Heart left ventricle (tissue), 16 donors: Measurements from ENCODE around the gene PXK. TPM values are rescaled to one million over a fixed set of nuclear protein-coding genes. Genes with fewer than 3 reads are reported as not detected.

Experiments
- ATAC-seq, 4 donors: fragments of 200-7000 bp; cut with Tn5 transposase; one replicate each; pipeline ENCODE4 v1.9.1; 2020 to 2022; ENCODE audit warnings: moderate library complexity in 4 of 4, mild to moderate bottlenecking in 3 of 4, moderate number of reproducible peaks in 1 of 4
- DNase-seq, 5 donors: peaks; one replicate each; pipeline ENCODE4 v3.0.0-alpha.2; 2020
- H3K27ac ChIP-seq, 12 donors: fragments of 200-600 bp; sonication (generic) in 4 of 12; one replicate each; pipeline versions ENCODE4 v1.5.0 to v1.8.0; 2016 to 2022; ENCODE audit warnings: mild to moderate bottlenecking in 2 of 12
- H3K27me3 ChIP-seq, 9 donors: fragments of 200-600 bp; sonication (generic) in 2 of 9; one replicate each; pipeline versions ENCODE4 v1.5.1 to v1.8.0; 2016 to 2022; ENCODE audit warnings: mild to moderate bottlenecking in 3 of 9
- H3K36me3 ChIP-seq, 9 donors: fragments of 200-600 bp; sonication (generic) in 2 of 9; one replicate each; pipeline versions ENCODE4 v1.5.0 to v1.8.0; 2018 to 2022; ENCODE audit warnings: mild to moderate bottlenecking in 2 of 9
- H3K4me1 ChIP-seq, 12 donors: fragments of 200-600 bp; sonication (generic) in 4 of 12; one replicate each; pipeline versions ENCODE4 v1.5.0 to v1.8.0; 2016 to 2022; ENCODE audit warnings: mild to moderate bottlenecking in 3 of 12
- H3K4me3 ChIP-seq, 12 donors: fragments of 200-600 bp; sonication (generic) in 4 of 12; one replicate each; pipeline versions ENCODE4 v1.5.0 to v1.8.0; 2017 to 2022; ENCODE audit warnings: mild to moderate bottlenecking in 9 of 12, moderate library complexity in 4 of 12
- H3K9me3 ChIP-seq, 12 donors: fragments of 200-600 bp; sonication (generic) in 4 of 12; one replicate each; pipeline versions ENCODE4 v1.5.0 to v1.8.0; 2016 to 2022; ENCODE audit warnings: mild to moderate bottlenecking in 1 of 12
- POLR2A ChIP-seq, 2 donors: fragments of 450-650 bp; IDR thresholded peaks; one replicate each; pipeline ENCODE4 v1.6.1; 2017; ENCODE audit warnings: antibody characterized with exemption in 2 of 2, mild to moderate bottlenecking in 2 of 2, moderate library complexity in 2 of 2
- WGBS, 4 donors: extraction: QIAGEN DNeasy Blood & Tissue Kit in 2 of 4; methylation state at CpG; one replicate each; pipeline versions ENCODE4 v1.1.5 to v1.1.7; 2013 to 2018; 5-methylcytosine and 5-hydroxymethylcytosine counted together
- intact Hi-C, 10 donors: fragments of 100-400 bp; cut with DNase I; formaldehyde crosslinking; loops; one replicate each; pipeline versions ENCODE4 v1.11.1 to v1.14.2; 2022
- polyA plus RNA-seq, 2 donors: library from polyadenylated mRNA; stranded (reverse); fragments of 200-250 nt; gene quantifications; one replicate each; pipeline ENCODE4 v1.2.3, GENCODE V29; 2013
- total RNA-seq, 9 donors: library from RNA; depleted of rRNA in 2 of 9; stranded (reverse); fragments of >200 nt in 2 of 9; fragmentation: NEBNext Ultra II Directional in 3 of 9; extraction: Animal tissue kit (Norgen Biotek cat#: 25700) in 3 of 9; gene quantifications; one replicate each; pipeline versions ENCODE4 v1.1.0 to v1.2.4, GENCODE V29; 2016 to 2023
- TF ChIP-seq, protein P1 (sequence below), 12 donors: fragments of 200-600 bp; sonication (generic) in 4 of 12; IDR thresholded peaks; one replicate each; pipeline versions ENCODE4 v1.5.0 to v1.8.0; 2018 to 2022; ENCODE audit warnings: antibody characterized with exemption in 12 of 12, mild to moderate bottlenecking in 5 of 12
- donor health status: ischemic (EF 13 %, LVEDD 7.1; RV severe dilation, severe dysfunction).
- donor health status: healthy with polysubstance abuse.
- donor health status: DM: no; HTN: yes; CAD: no.
- donor health status: DM: no; HTN: no; CAD: no.
- donor health status: ischemic (EF 25% LVEDD 6.9; RV normal size, moderate dysfunction).
- donor health status: ischemic (EF 25% LVEDD 5.7; RV mildly dilated, moderate dysfunction).
- donor health status: healthy.
- donor health status: DM: yes; HTN: yes; CAD: no.
- donor health status: ischemic (EF 35%, LVEDD 5.7; RV mildly dilated, moderate dysfunction).
- donor health status: nonischemic (EF 11% LVEDD 7.7; RV severe dilation, severe dysfunction).
- donor health status: DM: yes; HTN: yes; CAD: no.
- donor health status: PGD.
- donor health status: ischemic (EF 29% LVEDD 5.4; RV normal size, mild dysfunction).
- donor health status: nonischemic (EF 23%, LVEDD 6.1; RV moderate dilation, normal function).

The PXK gene
- total and polyA plus RNA-seq, 11 donors: 3.4 to 24.3 (median 12.7) TPM

DNA sequence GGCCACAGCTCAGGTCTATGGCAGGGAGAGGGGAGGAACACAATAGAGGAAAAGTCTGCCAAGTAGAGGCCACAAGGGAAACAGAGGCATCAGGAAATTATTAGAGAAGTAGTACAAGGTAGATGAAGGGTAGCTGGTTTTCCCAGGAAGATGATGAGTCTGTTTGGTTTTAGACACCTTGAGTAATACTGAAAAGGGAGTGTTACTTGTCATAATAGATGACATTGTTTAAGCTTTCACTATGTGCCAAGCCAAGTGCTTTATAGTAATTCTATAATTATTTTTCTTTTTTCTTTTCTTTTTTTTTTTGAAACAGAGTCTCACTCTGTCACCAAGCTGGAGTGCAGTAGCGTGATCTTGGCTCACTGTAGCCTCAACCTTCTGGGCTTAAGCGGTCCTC, 13.7 kb downstream of the PXK start:
- Histone ChIP-seq H3K4me3 (no peak overlapping the region), H3K9me3 (no peaks in the 10 kb centered on the region), H3K4me1 (peaks cover 0 to 27% (median 0%) of the 10 kb centered on the region in 12 donors), H3K27ac (no peak overlapping the region), H3K27me3 (no peaks in the 10 kb centered on the region), H3K36me3 (peaks cover 0 to 15% (median 0%) of the 10 kb centered on the region in 9 donors)
- intact Hi-C loops: no loop called here
- 50 to 100% (median 98%) methylated on average over 2 of the region's 2 CpGs for WGBS, 4 donors
- TF ChIP-seq, protein P1, sequence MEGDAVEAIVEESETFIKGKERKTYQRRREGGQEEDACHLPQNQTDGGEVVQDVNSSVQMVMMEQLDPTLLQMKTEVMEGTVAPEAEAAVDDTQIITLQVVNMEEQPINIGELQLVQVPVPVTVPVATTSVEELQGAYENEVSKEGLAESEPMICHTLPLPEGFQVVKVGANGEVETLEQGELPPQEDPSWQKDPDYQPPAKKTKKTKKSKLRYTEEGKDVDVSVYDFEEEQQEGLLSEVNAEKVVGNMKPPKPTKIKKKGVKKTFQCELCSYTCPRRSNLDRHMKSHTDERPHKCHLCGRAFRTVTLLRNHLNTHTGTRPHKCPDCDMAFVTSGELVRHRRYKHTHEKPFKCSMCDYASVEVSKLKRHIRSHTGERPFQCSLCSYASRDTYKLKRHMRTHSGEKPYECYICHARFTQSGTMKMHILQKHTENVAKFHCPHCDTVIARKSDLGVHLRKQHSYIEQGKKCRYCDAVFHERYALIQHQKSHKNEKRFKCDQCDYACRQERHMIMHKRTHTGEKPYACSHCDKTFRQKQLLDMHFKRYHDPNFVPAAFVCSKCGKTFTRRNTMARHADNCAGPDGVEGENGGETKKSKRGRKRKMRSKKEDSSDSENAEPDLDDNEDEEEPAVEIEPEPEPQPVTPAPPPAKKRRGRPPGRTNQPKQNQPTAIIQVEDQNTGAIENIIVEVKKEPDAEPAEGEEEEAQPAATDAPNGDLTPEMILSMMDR (IDR thresholded peaks at IDR 0.05): no peak
- no peak for TF ChIP-seq POLR2A (IDR thresholded peaks at IDR 0.05)
- no peak for DNase-seq
- no peak for ATAC-seq

DNA sequence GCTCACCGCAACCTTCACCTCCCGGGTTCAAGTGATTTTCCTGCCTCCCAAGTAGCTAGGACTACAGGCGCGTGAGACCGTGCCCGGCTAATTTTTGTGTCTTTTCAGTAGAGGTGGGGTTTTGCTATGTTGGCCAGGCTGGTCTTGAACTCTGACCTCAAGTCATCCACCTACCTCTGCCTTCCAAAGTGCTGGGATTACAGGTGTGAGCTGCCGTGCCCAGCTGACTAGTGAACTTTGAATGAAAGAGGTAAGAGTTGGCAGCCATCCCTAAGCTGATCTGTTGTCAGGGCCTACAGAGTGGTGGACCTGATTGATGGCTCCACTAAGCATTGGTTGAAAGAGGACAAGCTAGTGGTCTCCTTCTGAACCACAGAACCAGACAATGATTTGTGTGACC, 15.3 kb downstream of the PXK start:
- no peak for TF ChIP-seq POLR2A (IDR thresholded peaks at IDR 0.05)
- TF ChIP-seq, protein P1 (IDR thresholded peaks at IDR 0.05): no peak
- Histone ChIP-seq H3K4me1 (peaks cover 0 to 36% (median 0%) of the 10 kb centered on the region in 12 donors), H3K36me3 (peaks cover 0 to 10% (median 0%) of the 10 kb centered on the region in 9 donors), H3K27me3 (no peaks in the 10 kb centered on the region), H3K9me3 (no peaks in the 10 kb centered on the region), H3K27ac (no peak overlapping the region), H3K4me3 (no peak overlapping the region)
- 97 to 99% (median 97%) methylated on average over 7 of the region's 7 CpGs for WGBS, 4 donors
- intact Hi-C loops: no loop called here
- DNase-seq: no peak
- no peak for ATAC-seq

DNA sequence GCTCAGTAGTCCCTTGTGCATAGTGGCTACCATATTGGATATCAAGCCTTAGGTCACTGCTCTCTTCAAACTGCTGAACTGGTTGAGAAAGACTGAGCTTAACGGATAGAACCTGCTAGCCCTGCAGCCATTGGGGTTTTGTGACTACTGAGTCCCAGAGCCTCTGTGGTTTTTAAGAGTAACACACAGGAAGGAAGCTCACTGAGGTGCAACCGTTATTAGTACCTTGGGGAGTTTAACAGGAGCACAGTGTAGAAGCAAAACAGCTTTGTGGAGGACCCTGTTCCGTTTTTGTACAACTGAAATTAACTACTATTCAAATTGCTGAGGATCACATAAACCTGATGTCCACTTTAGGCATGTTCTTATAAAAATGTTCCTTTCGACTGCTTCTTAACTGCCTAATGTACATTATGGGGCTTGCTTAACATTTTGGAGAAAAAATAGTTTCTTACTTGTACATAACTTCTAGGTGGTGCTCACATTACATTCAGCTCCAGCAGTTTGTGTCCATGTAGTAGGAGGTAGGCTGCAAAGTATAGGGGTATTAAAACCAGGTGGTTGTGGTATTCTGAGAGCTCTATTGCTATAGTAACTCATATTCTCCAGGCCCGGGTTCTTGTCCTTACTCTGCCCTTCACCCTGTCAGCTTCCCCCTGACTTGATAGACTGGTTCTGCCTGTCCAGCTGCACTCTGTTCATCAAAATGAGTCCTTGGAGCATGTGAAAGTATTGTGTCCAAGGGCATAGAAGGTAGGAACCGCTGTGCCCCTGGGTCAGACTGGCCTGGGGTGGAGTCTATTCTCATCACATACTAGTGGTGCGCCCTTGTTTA, 17.3 kb downstream of the PXK start:
- DNase-seq: no peak
- peaks cover 0 to 53% (median 0%) of the 10 kb centered on the region in 12 donors for H3K4me1 ChIP-seq
- H3K27me3 ChIP-seq: no peaks in the 10 kb centered on the region
- H3K4me3 ChIP-seq: no peak overlapping the region
- 80 to 88% (median 87%) methylated on average over 7 of the region's 7 CpGs for WGBS, 4 donors
- ATAC-seq: peak in 2 of 4 donors; percentile 17 to 31
- H3K27ac ChIP-seq: peak overlapping the region in 1 of 12 donors; percentile 37
- no peaks in the 10 kb centered on the region for H3K9me3 ChIP-seq
- TF ChIP-seq, protein P1 (IDR thresholded peaks at IDR 0.05): no peak
- TF ChIP-seq POLR2A (IDR thresholded peaks at IDR 0.05): no peak
- H3K36me3 ChIP-seq: peaks cover 0 to 6% (median 0%) of the 10 kb centered on the region in 9 donors
- intact Hi-C loops: no loop called here

DNA sequence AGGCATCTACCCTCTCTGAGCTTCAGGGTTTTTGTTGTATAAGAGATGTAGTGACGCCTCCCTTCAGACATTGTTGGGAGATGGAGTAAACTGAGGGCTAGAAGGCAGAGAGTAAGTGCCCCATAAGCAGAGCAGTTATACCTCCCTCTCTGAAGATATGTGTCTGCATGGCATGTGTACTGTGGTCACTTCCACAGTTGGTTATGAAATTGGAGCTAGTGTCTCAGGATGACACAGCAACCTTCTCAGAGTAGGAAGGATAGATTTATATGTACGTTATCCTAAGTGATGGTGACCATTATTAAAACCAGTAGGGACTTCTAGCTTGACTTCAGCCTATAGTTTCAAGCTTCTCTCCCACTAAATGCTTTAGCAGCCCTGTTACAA, 17.9 kb downstream of the PXK start:
- intact Hi-C loops: no loop called here
- no peaks in the 10 kb centered on the region for H3K9me3 ChIP-seq
- 94 to 98% (median 97%) methylated on average over 2 of the region's 2 CpGs for WGBS, 4 donors
- H3K36me3 ChIP-seq: peaks cover 0 to 6% (median 0%) of the 10 kb centered on the region in 9 donors
- no peak for DNase-seq
- TF ChIP-seq, protein P1 (IDR thresholded peaks at IDR 0.05): no peak
- TF ChIP-seq POLR2A (IDR thresholded peaks at IDR 0.05): no peak
- peak overlapping the region in 1 of 12 donors; percentile 37 for H3K27ac ChIP-seq
- H3K27me3 ChIP-seq: no peaks in the 10 kb centered on the region
- peaks cover 0 to 59% (median 1%) of the 10 kb centered on the region in 12 donors for H3K4me1 ChIP-seq
- ATAC-seq: peak in 3 of 4 donors; percentile 4 to 48 (median 42)
- H3K4me3 ChIP-seq: no peak overlapping the region
